ENCODE data around the gene HAT1.
"Not testable (repeated sequence)": the region's sequence is repeated elsewhere in the genome, so short reads cannot be mapped to it uniquely, and the experiment has no call there.

The HAT1 gene

GRCh38 chr2:171986778-171987177 is 64.5 kb downstream of the HAT1 start:
- TF ChIP-seq CTCF (IDR thresholded peaks at IDR 0.05), result no peak
- Histone ChIP-seq H3K27ac (no peak overlapping the region), H3K4me3 (no peak overlapping the region)
- DNase-seq (ENCODE audit: low spot score), result no peak

DNA sequence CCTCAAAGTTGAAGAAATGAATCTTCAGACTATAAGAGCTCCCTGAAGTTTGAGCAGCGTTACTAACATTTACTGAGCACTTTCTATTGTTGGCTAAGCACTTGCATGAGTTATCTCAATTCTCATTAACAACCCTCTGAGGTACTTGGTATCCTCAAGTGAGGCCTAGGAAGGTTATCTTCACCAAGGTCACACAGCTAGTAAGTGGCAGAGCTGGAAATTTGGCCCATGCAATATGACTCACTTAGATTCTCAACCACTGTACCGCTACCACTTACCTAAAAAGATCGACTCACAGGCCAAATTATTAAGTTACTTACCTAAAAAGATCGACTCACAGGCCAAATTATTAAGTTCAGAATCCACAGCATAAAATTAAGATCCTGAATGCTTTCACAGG is 68.8 kb downstream of the HAT1 start:
- no peak overlapping the region for H3K27ac ChIP-seq
- no peak for TF ChIP-seq CTCF (IDR thresholded peaks at IDR 0.05)
- DNase-seq (ENCODE audit: low spot score), result no peak

GRCh38 chr2:171995586-171995985 is 73.3 kb downstream of the HAT1 start:
- TF ChIP-seq CTCF (IDR thresholded peaks at IDR 0.05), result no peak
- Histone ChIP-seq H3K27ac (no peak overlapping the region), H3K4me3 (no peak overlapping the region)
- DNase-seq (ENCODE audit: low spot score), result no peak

More for the DNA sequence above, 68.8 kb downstream of the HAT1 start:
- no peak overlapping the region for H3K4me3 ChIP-seq

DNA sequence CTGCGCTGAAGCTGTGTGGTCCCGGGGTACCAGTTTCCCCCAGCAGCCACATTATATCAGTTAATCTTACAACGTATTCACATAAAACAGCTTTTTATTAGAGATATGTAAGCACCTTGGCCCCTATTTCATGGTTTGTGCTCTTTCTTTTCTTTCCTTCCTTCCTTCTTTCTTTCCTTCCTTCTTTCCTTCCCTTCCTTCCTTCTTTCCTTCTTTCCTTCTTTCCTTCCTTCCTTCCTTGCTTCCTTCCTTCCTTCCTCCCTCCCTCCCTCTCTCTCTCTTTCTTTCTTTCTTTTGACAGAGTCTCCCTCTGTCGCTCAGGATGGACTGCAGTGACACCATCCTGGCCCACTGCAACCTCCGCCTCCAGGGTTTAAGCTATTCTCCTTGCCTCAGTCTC is 73.8 kb downstream of the HAT1 start:
- no peak overlapping the region for H3K4me3 ChIP-seq
- no peak for DNase-seq (ENCODE audit: low spot score)
- H3K27ac ChIP-seq, result no peak overlapping the region
- no peak for TF ChIP-seq CTCF (IDR thresholded peaks at IDR 0.05)

DNA sequence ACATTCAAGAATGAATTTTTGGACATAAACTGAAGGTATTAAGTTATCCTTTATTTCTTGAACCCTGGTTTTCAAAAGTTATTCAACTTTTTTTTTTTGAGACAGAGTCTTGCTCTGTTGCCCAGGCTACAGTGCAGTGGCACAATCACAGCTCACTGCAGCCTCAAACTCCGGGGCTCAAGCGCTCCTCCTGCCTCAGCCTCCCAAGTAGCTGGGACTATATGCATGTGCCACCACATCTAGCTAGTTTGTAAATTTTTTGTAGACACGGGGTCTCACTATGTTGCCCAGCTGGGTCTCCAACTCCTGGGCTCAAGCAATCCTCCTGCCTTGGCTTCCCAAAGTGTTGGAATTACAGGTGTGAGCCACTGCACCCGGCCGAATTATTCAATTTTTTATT is 74.8 kb downstream of the HAT1 start:
- H3K27ac ChIP-seq; DNase-seq (ENCODE audit: low spot score); H3K4me3 ChIP-seq: not testable (repeated sequence)

DNA sequence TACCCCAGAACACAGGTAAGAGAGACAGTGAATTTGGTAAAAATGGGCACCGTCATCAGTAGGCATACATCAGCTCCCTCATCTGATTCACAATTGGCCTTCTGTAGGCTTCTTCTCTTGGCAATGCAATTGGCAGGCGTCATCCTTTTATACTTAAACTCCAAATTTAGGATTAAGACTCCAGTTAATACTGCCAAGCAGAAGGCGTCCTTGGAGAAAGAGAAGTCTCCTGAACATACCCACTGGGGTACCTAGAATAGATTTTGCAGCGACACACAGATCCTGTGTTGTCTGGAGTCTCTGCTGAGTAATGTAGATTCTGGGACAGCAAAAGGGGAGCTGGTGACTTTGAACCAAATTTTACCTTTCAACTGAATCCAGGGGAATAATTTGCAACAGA is 76.9 kb downstream of the HAT1 start:
- no peak for DNase-seq (ENCODE audit: low spot score)
- TF ChIP-seq CTCF (IDR thresholded peaks at IDR 0.05), result no peak
- Histone ChIP-seq H3K27ac (no peak overlapping the region), H3K4me3 (peak overlapping the region; percentile 89)

GRCh38 chr2:171999604-172000469 is 77.6 kb downstream of the HAT1 start, which contains the start of gene METAP1D:
METAP1D (plus strand) TSS chr2:171999953; CDS start chr2:171999970, 17 bp downstream.
- Histone ChIP-seq H3K4me3 (peak within 1 kb of the TSS; percentile 89), H3K27ac (peak within 1 kb of the TSS in 1 of 2 donors; percentile 50)
- no peak for TF ChIP-seq CTCF (IDR thresholded peaks at IDR 0.05)
- DNase-seq (ENCODE audit: low spot score), result peak; percentile 89
